ENCODE results near the gene SRSF3.

SRSF3 gene

GRCh38 chr6:36607683-36608386, 13.7 kb downstream of the SRSF3 start:
- Histone ChIP-seq H3K36me3 (ENCODE audit: control insufficient read depth, insufficient read depth, low read length) (no peaks in the 10 kb centered on the region), H2AFZ (no peak overlapping the region), H3K4me3 (ENCODE audit: low read depth, low read length) (no peak overlapping the region), H3K79me2 (no peaks in the 10 kb centered on the region), H3K4me2 (ENCODE audit: low read length) (no peak overlapping the region), H3K9me3 (ENCODE audit: control insufficient read depth, low read length) (no peaks in the 10 kb centered on the region), H3K27ac (no peak overlapping the region), H3K4me1 (peaks cover 16% of the 10 kb centered on the region), H3K27me3 (ENCODE audit: control insufficient read depth, insufficient read depth, low read length) (no peaks in the 10 kb centered on the region), H3K9ac (no peak overlapping the region)
- TF ChIP-seq, protein P1, sequence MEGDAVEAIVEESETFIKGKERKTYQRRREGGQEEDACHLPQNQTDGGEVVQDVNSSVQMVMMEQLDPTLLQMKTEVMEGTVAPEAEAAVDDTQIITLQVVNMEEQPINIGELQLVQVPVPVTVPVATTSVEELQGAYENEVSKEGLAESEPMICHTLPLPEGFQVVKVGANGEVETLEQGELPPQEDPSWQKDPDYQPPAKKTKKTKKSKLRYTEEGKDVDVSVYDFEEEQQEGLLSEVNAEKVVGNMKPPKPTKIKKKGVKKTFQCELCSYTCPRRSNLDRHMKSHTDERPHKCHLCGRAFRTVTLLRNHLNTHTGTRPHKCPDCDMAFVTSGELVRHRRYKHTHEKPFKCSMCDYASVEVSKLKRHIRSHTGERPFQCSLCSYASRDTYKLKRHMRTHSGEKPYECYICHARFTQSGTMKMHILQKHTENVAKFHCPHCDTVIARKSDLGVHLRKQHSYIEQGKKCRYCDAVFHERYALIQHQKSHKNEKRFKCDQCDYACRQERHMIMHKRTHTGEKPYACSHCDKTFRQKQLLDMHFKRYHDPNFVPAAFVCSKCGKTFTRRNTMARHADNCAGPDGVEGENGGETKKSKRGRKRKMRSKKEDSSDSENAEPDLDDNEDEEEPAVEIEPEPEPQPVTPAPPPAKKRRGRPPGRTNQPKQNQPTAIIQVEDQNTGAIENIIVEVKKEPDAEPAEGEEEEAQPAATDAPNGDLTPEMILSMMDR (IDR thresholded peaks at IDR 0.05) = no peak

- Histone ChIP-seq H3K9me3 (ENCODE audit: control insufficient read depth, low read length) (no peaks in the 10 kb centered on the region), H3K36me3 (ENCODE audit: control insufficient read depth, insufficient read depth, low read length) (no peaks in the 10 kb centered on the region), H3K27ac (peak overlapping the region; percentile 25), H3K9ac (no peak overlapping the region), H2AFZ (no peak overlapping the region), H3K4me2 (ENCODE audit: low read length) (no peak overlapping the region), H3K79me2 (no peaks in the 10 kb centered on the region), H3K27me3 (ENCODE audit: control insufficient read depth, insufficient read depth, low read length) (no peaks in the 10 kb centered on the region), H3K4me1 (peaks cover 16% of the 10 kb centered on the region), H3K4me3 (ENCODE audit: low read depth, low read length) (no peak overlapping the region)
- TF ChIP-seq, protein P1 (IDR thresholded peaks at IDR 0.05) = no peak
These were observed 14.8 kb downstream of the SRSF3 start for GRCh38 chr6:36608788-36609563.

DNA sequence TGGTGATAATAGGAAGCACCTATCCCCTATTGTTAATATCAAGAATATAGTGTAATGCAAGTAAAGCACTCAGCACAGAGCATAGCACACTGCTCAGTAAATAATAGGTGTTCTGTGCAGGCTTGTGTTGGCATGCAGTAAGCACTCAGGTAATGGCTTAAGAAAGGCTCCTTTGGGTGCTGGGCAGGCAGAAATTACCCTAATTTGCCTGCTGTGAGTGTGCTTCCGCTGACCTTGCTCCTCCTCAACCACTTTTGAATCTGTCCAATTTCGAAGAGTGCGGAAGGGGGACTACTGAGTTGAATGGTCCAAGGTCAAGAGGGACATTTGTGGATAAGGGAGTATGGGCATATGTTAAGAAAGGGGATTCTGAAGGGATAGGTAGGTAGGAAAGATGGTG, 15.4 kb downstream of the SRSF3 start:
- Histone ChIP-seq H3K4me3 (ENCODE audit: low read depth, low read length) (no peak overlapping the region), H3K27me3 (ENCODE audit: control insufficient read depth, insufficient read depth, low read length) (no peaks in the 10 kb centered on the region), H3K4me1 (peaks cover 16% of the 10 kb centered on the region), H3K4me2 (ENCODE audit: low read length) (no peak overlapping the region), H3K9ac (no peak overlapping the region), H2AFZ (no peak overlapping the region), H3K27ac (peak overlapping the region; percentile 25), H3K9me3 (ENCODE audit: control insufficient read depth, low read length) (no peaks in the 10 kb centered on the region), H3K36me3 (ENCODE audit: control insufficient read depth, insufficient read depth, low read length) (no peaks in the 10 kb centered on the region), H3K79me2 (no peaks in the 10 kb centered on the region)
- TF ChIP-seq, protein P1 (IDR thresholded peaks at IDR 0.05) = no peak

- Histone ChIP-seq H3K27ac (no peak overlapping the region), H3K4me1 (peaks cover 16% of the 10 kb centered on the region), H3K36me3 (ENCODE audit: control insufficient read depth, insufficient read depth, low read length) (no peaks in the 10 kb centered on the region)
These were observed 16.1 kb downstream of the SRSF3 start for GRCh38 chr6:36610041-36610955.

More at GRCh38 chr6:36610041-36610955, 16.1 kb downstream of the SRSF3 start:
- Histone ChIP-seq H3K9me3 (ENCODE audit: control insufficient read depth, low read length) (no peaks in the 10 kb centered on the region), H3K9ac (no peak overlapping the region), H2AFZ (no peak overlapping the region), H3K4me2 (ENCODE audit: low read length) (no peak overlapping the region), H3K4me3 (ENCODE audit: low read depth, low read length) (no peak overlapping the region), H3K79me2 (no peaks in the 10 kb centered on the region), H3K27me3 (ENCODE audit: control insufficient read depth, insufficient read depth, low read length) (no peaks in the 10 kb centered on the region)
- TF ChIP-seq, protein P1 (IDR thresholded peaks at IDR 0.05) = no peak
